NCI-H2196 treated with DMSO at 0.1 percent for 48 hours (cell line): ENCODE measurements around the gene PIF1.
"Not testable (repeated sequence)": the region's sequence is repeated elsewhere in the genome, so short reads cannot be mapped to it uniquely, and the experiment has no call there.

Source experiments
- DNase-seq: peaks from one replicate; lab custom pipeline; 2025; ENCODE audit not compliant: unreplicated experiment; lab: John Stamatoyannopoulos, UW

The PIF1 gene

DNA sequence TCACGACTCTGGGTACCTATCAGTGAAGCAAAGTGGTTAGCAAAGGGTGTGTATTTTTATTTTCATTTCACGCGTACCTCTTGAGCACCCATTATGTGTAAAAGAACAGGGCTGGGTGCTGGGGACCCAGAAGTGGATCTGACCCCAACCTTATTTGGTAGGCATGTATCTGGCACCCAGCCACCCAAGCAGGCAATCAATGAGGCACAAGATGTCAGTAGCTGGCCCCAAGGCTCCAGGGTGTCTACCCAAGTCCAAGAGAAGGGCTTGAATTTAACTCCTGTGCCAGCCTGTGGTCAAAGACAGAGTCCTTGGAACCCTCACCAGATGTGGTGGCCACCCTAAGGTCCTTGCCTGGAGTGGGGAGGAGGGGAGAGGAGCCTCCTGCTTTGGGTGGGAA, 22.0 kb upstream of the PIF1 start:
- no peak for DNase-seq

DNA sequence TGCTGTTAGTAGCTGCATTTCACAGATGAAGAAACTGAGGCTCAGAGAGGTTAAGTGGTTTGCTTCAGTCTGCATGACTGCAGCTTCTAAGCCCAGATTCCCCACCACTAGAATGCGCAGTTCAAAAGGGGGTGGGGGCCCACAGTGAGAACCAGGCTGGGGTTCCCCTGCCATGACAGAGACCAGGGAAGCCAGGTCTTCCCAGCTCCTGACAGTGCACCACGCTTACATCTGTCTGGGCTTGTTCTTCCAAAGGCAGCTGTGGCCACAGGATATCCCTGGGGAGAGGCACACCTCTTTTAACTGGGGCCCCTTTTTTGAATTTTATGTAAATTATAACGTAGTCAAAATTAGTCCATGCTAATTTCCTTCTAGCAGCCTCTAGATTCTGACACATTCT, 21.6 kb upstream of the PIF1 start:
- no peak for DNase-seq

DNA sequence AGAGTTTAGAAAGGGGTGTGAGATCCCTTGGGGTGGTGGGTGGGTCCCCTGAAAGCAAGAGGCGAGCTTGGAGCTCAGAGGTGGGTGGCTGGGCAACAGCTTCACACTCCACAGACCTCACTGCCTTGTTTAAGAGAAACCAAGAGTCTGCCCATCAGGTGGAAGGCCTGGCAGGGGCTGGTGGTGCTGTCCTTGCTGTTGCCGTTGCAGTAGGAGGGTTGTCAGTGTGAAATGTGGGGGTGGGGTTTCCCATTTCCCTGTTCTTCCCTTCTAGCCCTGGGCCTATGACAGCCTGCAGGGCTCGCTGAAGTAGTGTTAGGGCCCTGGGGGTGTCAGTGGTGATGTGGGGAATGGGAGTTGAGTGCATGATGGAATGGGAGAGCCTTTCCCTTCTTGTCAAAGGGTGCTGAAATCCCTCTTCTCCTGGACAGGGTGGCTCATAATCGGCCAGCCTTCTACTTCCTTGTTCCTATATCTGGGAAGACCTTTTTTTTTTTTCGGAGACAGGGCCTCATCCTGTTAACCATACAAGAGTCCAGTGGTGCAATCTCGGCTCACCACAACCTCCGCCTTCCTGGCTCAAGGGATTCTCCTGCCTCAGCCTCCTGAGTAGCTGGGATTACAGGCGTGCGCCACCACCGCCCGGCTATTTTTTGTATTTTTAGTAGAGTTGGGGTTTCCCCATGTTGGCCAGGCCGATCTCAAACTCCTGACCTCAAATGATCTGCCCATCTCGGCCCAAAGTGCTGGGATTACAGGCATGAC, 20.6 kb upstream of the PIF1 start:
- no peak for DNase-seq

DNA sequence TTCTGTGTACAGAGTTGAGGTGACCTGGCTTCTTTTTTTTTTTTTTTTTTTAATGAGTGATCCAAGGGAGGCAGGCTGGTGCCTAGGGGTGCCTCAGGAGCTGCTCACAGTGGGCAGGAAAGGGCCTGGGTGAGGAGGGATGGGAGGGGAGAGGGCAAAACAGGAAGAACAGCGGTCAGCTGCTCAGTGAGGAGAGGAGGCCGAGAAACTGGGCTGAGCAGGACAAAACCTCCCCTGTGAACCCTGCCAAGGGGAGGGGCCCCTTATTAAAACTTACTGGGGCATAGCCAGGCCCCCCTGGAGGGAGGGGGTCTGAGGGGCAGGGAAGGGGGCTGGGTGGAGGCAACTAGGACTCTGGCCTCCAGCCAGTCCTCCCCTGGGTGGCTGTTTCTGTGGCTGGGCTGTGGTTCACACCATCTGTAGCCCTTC, 19.8 kb upstream of the PIF1 start:
- no peak for DNase-seq

DNA sequence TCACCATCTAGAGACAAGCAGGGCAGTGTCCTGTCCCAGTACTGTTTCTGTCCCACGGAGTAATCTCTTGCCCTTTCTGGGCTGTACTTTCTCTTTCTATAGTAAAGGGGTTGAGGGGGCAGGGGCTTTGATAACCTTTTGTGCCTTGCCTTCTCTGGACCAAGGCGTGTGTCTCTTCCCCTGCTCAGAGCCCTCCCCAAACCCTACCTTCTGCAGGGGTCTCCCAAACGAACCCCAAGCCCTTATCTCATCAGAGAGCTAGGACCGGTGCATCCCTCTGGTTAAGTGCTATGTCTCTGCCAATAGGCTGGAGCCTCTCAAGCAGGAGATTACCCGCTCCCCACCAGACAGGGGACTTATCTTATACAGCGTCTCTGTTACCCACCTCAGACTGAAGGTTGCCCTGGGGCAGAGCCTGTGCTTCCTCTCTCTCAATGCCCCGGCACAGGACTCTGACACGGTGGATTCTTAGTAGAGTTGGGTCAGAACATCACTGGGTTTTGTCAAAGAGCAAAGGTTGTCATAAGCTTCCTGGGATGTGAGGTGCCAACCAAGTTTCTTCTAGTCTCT, 19.2 kb upstream of the PIF1 start:
- DNase-seq, result no peak

DNA sequence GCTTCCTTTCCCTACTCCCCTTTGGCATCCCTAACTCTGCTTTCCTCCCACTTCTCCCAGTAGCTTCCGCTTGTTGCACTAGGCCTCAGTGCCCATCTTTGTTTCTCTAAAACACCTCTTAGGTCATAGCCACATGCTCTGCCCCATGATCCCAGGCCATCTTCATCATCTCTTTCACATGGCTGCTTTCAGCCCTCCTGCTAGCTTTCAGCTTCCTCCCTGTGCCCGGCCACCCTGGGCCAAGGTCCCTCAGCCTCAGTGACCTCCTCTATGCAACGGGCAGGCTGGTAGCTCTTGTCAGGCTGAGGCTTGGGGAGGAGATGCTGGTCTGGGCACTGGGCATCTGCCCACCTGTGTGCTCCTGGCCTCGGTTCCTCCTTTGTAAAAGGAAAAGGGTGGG, 18.5 kb upstream of the PIF1 start:
- DNase-seq, result no peak

DNA sequence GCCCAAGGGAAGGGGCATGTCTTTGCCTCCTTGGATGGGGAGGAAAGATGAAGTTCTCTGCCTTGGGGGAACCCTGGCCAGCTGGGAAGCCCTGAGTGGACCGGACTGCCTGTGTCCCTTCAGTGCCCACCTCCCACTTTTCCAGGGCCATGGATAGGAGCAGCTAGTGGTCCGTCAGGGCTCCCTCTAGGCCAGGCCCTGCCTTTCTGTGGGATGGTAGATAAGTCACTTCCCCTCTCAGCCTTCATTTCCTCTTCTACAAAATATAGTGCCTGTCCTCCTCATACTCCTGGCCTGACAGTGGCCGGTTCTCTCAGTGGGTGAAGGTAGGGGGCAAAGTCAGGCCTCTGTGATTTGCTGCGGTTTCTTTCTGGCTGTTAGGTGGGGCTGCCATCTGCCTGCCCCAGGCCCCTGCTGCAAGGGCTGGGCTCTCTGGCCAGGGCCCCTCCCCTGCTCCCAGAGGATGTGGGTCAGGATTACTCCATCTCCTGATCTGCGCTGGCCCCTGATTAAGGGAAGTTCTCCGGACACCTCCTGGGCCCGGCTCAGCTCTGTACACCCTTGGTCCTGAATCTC, 17.6 kb upstream of the PIF1 start:
- DNase-seq, result no peak

DNA sequence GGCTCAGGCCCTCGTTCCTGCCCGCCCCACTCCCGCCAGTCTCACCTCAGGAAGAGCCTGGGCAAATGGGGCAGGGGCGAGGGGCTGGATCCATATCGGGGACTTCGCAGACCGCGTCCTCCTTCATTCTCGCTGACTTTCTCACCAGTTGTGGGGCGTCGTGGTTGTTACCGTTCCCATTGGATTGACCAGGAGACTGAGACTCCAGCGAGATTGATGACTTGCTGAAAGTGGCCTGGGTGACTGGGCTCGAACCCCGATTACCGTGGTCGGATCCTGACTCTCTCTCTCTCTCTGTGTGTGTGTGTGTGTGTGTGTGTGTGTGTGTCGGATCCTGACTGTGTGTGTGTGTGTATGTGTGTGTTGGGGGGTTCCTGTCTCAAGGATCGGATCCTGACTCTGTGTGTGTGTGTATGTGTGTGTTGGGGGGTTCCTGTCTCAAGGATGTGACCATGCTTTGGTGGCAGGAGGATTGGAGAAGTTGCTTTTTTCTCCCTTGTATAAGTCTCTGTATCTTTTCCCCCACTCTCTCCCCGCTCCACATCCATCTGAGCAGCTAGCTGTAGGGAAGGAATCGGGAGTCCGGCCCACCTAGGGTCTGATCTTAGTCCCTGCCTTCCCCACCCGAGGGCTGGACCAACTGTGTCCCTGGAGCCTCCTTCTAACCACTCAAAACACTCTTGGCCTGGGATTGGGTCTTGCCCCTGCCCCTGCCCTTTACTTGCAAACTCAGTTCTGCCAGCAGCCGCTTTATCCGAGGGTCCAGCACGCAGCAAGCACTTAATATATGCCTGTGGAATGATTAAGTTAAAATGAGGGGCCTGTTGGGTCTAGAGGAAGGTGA, 16.9 kb upstream of the PIF1 start:
- no peak for DNase-seq

DNA sequence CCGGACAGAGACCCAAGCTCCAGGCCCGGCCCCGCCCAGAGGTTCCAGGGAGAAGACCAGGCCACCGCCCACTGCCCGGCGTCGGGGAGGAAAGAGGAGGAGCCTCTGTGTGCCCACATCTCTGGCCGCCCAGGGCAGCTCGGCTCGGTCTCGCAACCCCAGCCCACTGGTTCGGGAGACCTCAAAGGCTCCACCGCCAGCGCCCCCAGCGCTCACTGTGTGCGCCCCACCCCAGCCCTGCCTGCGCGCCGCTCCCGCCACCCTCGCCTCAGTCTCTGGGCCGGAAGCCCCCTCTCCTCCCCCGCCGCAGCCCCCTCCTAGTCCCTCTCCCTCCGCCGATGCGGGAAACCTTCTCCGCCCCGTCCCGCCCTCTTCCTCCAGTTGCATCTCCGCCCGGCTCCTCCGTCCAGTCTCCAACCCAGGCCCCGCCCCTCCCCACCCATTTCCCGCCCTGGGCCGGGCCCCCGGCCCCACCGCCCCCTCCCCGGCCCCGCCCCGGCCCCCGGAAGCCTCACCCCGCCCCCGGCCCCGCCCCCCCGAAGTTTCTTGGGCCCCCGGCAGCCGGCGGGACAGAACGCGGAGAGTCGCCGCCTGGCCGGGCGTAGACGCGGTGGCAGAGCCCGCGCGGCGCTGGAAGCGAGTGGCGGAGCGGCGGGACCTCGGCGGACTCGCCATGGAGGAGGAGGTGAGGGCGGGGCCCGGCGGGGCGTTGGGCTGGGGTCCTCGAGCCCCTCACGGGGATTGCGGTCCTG, 16.1 kb upstream of the PIF1 start, which contains the start of gene PLEKHO2:
PLEKHO2 (plus strand) TSS at position 572 of the 752 bp plus-strand sequence; CDS start at position 674, 102 bp downstream.
- DNase-seq, result peak; percentile 71

DNA sequence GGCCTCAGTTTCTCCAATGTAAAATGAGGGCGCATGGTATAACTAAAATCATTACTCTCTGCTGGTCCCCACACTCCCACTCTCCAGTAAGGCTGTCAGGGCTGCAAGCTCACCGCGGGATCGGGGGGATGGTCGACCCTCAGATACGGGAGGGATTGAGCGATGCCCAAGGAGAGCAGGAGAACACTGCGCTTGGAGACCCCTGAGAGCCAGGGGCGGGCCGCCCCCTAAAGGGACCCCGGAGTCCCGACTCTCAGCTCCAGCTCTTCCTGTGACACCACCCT, 15.6 kb upstream of the PIF1 start:
- DNase-seq, result no peak

DNA sequence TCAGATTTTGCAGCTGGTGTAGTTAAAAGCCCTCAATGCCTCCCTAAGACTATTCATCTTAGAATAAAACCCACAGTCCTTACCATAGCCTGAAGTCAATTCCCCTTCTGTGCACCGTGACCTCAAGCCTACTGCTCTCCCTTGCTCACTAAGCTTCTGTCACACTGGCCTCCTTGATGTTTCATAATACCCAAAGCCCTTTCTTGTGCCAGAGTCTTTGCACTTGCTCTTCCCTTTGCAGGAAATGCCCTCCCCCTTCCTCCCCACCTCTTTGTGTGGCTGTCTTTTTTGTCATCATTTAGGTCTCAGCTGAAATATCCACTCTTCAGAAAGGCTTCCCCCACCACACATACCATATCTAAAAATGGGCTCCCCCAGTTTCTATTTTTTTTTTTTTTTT, 12.1 kb upstream of the PIF1 start:
- DNase-seq, result no peak

DNA sequence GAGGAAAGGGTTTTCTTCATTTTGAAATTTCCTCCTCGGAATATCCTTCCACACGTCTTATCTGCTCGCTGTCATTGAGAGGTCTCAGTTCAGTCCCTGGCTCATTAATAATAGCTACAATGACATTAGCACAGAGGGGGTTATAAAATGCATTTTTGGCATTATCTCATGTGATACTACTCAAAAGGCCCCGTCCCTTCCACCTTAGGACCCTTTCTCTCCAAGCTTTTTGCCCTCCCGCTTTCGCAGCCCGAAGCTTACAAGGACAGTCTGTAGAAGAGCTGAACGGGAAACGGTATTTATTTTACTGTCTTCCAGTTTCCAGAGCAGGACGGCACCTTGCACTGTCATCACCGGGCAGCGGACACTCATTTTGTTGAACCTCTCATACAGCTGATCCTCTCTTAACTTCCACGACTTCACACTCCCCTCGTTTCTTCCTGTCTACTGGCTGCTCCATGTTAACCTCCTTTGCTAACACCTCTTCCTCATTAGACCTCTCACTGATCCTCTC, 10.6 kb upstream of the PIF1 start:
- no peak for DNase-seq

DNA sequence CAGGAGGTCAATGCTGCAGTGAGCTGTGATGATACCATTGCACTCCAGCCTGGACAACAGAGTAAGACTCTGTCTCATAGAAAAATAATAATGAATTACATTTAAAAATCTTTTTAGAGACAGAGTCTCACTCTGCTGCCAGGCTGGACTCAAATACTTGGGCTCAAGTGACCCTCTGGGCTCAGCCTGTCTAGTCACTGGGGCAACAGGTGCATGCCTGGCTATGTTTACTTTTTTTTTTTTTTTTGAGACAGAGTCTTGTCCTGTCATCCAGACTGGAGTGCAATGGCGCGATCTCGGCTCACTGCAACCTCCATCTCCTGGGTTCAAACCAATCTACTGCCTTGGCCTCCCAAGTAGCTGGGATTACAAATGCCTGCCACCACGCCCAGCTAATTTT, 8.2 kb upstream of the PIF1 start:
- DNase-seq, result no peak

DNA sequence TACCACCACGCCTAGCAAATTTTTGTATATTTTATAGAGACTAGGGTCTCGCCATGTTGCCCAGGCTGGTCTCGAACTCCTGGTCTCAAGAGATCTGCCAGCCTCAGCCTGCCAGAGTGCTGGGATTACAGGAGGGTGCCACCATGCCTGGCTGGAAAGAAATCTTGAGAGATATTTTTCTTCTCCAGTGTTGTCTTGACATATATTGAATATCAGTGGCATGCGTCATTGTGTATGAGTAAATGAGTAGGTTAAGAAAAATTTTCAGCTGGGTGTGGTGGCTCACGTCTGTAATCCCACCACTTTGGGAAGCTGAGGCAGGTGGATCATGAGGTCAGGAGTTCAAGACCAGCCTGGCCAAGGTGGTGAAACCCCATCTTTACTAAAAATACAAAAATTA, 3.5 kb upstream of the PIF1 start:
- no peak for DNase-seq

DNA sequence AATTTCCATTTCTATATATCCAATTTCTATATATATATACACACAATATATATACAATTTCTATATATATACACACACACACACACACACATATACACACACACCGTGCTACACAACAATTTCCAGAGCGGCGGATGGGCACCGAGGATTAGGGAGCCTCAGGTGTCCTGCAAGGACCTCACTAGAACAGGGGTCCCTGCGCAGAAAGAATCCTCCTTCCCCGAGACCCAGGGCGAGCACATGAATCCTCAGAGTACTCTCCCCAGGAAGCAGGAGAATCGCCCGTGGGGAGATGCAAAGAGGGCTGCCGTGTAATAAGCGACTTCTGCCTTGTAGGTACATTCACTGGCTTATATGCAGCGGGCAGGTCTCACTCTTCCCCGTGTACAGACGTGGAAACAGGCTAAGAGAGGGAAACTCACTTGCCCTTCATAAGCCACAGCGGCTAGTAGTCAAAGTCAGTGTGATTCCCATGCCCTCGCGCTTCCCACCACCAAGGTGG, 467 bp downstream of the PIF1 start:
- DNase-seq, result no peak

DNA sequence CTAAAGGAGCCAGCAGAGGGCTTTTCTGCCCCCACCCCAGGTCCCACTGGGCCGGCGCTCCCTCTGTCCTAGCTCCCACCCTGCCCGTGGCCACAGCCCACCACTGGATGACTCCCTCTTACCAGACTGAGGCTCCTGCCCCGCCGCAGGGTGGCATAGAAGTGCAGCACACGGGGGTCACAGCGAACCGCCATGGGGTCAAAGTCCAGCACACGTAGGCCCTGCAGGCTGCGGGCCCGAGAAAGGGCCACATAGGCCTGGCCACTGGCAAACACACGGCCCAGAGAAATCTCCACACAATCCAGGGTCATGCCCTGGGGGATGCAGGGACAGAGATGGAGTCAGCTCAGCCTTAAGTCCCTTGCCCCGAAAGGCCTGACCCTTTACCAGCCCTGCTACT, 9.0 kb downstream of the PIF1 start:
- no peak for DNase-seq

DNA sequence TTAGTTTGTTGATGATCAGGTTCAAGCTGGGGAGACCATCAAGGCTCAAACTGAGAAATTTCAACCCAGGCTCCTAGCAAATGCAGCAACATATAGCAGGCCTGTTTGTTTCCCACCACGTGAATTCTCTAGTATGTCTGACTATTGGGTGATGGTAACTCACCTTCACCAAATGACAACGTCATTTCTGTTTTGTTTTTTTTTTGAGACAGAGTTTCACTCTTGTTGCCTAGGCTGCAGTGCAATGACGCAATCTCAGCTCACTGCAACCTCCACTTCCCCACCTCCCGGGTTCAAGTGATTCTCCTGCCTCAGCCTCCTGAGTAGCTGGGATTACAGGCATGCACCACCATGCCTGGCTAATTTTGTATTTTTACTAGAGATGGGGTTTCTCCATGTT, 10.5 kb downstream of the PIF1 start:
- not testable (repeated sequence) for DNase-seq

DNA sequence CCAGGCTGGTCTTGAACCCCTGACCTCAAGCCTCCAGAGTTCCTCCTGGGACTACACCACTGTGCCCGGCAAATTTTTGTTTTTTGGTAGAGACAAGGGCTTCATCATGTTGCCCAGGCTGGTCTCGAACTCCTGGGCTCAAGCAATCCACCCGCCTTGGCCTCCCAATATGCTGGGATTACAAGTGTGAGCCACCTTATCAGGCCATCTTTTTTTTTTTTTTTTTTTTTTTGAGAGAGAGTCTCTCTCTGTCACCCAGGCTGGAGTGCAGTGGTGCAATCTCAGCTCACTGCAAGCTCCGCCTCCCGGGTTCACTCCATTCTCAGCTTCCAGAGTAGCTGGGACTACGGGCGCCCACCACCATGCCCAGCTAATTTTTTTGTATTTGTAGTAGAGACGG, 11.2 kb downstream of the PIF1 start:
- DNase-seq, result not testable (repeated sequence)

DNA sequence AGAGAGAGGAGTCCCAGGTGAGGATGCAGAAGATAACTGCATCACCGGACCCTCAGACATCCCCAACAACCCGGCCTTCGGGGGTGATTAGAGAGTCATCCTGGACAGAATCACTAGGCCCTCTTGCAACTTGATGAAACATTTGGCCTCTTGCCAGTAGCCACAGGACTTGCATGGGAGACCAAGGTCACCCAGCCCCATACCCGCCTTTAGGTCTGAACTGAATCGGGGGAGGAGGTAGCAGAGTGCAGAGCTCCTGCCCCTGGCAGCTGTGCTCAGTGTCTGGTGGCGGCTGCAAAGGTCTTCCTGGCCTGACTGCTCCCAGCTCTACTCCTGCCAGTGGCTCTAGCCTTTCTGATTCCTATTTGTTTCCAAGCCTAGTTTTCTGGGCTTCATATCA, 12.4 kb downstream of the PIF1 start:
- no peak for DNase-seq

DNA sequence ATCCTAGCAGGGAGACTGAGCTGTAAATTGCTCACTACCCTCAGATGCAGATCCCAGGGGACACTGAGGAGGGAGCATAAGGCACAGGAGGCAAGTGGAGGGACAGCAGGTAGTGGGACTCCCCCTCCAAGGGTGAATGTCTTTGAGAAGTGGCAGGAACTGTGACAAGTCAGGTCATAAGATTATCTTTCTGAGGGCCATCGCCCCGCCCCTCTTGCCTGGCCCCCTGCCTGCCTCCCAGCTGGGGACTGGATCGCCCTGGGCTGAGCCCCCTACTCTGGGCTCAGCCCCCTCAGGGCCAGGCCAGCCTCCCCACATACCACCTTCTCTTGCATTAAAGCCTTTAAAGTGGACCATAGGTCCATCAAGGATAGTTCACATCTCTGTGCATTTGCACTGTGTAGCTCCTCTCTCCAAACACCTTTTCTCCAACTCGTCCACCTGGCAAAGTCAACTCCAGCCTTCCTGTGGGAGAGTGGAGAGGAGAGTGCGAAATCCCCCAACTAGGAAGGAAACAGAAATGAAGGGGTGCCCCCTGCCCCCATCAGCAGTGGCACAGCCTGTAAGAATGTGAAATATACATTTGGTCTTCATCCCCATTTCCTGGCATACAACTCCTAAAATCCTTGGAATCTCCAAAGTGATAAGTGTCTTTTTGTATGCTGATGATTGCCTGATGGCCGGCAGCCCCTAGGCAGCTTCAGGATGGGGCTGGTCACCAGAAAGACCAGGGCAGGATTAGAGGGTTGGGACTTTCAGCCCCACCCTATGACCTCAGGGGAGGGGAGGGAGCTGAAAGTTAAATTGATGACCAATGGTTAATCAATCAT, 14.7 kb downstream of the PIF1 start:
- DNase-seq, result no peak
